Peyer's patch (tissue), 4 donors: ENCODE data around the gene CHST5.

Source experiments
- POLR2A ChIP-seq, 2 donors: fragments of 450-650 bp; IDR thresholded peaks; one replicate each; pipeline ENCODE4 v1.5.1; 2017; ENCODE audit warnings: antibody characterized with exemption in 2 of 2, mild to moderate bottlenecking in 2 of 2, moderate library complexity in 2 of 2
- TF ChIP-seq, protein P1 (sequence below), 6 experiments: fragments of 450-650 bp in 4 of 6; fragments of 200-600 bp in 2 of 6; sonication (generic) in 1 of 6; IDR thresholded peaks; one replicate each; pipeline ENCODE4 v1.5.1; 2017 to 2019; ENCODE audit warnings: antibody characterized with exemption in 6 of 6, mild to moderate bottlenecking in 3 of 6, moderate library complexity in 1 of 6

DNA sequence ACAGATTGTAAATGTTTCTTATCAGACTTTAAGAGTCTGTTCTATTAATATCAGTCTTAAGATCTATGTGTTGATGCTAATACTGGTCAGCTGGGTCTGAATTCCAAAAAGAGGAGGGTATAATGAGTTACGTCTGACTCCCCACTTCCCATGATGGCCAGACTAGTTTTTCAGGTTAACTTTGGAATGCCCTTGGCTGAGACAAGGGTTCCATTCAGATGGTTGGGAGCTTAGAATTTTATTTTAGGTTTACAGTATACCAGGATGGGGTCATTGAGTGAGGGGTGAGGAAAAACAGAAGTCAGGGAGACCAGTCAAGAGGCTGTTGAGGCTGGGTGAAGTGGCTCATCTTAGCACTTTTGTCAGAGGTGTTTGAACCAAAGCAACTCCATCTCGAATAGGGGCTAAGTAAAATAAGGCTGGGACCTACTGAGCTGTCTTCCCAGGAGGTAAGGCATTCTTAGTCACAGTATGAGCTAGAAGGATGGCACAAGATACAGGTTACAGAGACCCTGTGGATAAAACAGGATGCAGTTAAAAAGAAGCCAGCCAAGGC is 23.0 kb upstream of the CHST5 start:
- no peak for TF ChIP-seq POLR2A (IDR thresholded peaks at IDR 0.05)
- TF ChIP-seq, protein P1, sequence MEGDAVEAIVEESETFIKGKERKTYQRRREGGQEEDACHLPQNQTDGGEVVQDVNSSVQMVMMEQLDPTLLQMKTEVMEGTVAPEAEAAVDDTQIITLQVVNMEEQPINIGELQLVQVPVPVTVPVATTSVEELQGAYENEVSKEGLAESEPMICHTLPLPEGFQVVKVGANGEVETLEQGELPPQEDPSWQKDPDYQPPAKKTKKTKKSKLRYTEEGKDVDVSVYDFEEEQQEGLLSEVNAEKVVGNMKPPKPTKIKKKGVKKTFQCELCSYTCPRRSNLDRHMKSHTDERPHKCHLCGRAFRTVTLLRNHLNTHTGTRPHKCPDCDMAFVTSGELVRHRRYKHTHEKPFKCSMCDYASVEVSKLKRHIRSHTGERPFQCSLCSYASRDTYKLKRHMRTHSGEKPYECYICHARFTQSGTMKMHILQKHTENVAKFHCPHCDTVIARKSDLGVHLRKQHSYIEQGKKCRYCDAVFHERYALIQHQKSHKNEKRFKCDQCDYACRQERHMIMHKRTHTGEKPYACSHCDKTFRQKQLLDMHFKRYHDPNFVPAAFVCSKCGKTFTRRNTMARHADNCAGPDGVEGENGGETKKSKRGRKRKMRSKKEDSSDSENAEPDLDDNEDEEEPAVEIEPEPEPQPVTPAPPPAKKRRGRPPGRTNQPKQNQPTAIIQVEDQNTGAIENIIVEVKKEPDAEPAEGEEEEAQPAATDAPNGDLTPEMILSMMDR (IDR thresholded peaks at IDR 0.05): no peak
